Measurements from ENCODE around the gene FKBP10. TPM values are rescaled to one million over a fixed set of nuclear protein-coding genes. Genes with fewer than 3 reads are reported as not detected.

The FKBP10 gene
- total RNA-seq, 2 experiments from 2014 or later, result not detected

DNA sequence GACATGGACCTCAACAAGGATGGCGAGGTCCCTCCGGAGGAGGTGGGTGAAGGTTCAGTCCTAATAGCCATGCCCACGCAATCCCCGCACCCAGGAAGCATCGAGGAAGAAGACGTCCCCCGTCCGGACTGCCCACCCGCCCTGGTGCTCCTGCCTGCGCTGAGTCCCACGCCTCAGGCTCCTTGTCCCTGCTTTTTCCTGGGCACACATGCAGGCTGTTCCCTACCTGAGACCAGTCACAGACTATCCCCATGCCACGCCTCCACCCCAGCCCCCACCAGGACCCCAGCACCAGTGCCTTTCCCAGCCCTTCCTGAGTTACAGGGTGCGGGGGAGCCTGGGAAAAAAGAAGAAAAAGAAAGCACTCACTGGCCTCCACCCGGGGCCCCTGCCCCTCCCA, 9.0 kb downstream of the FKBP10 start:
- Histone ChIP-seq H3K36me3 (ENCODE audit: insufficient read depth, low read length) (peaks cover 2% of the 10 kb centered on the region), H3K27me3 (ENCODE audit: control insufficient read depth in 1 of 2, insufficient read depth in 2 of 2, low read length in 2 of 2) (no peaks in the 10 kb centered on the region), H3K4me1 (ENCODE audit: insufficient read depth, low read length) (no peaks in the 10 kb centered on the region), H3K27ac (ENCODE audit: low read depth in 1 of 2, low read length in 2 of 2) (no peak overlapping the region), H3K9me3 (ENCODE audit: control insufficient read depth in 1 of 2, insufficient read depth in 1 of 2, low read length in 2 of 2) (no peaks in the 10 kb centered on the region), H3K4me3 (ENCODE audit: low read length) (no peak overlapping the region)
- H3K4me3 Mint-ChIP-seq, result no peak overlapping the region
- no peak for TF ChIP-seq CTCF (IDR thresholded peaks at IDR 0.05)
- no peaks in the 10 kb centered on the region for H3K36me3 Mint-ChIP-seq (ENCODE audit: low read depth)
- no peaks in the 10 kb centered on the region for H3K4me1 Mint-ChIP-seq (ENCODE audit: low read depth)
- no peaks in the 10 kb centered on the region for H3K27me3 Mint-ChIP-seq
- POLR2A ChIA-PET, result interaction anchor here (1.2 kb wide), 1 partner anchor 11 kb away, joined by 3 read pairs; no protein-coding TSS in a partner anchor
- H3K27ac Mint-ChIP-seq, result no peak overlapping the region
- ATAC-seq (ENCODE audit: poor library complexity) (no peak), DNase-seq (no peak)
- CTCF ChIA-PET, result no interaction called here
- intact Hi-C loops (cut with DNase I, micrococcal nuclease), result no loop called here
- H3K9me3 Mint-ChIP-seq, result no peaks in the 10 kb centered on the region

- peaks cover 2% of the 10 kb centered on the region for H3K36me3 ChIP-seq (ENCODE audit: insufficient read depth, low read length)
- Mint-ChIP-seq H3K27me3 (no peaks in the 10 kb centered on the region), H3K27ac (no peak overlapping the region), H3K36me3 (ENCODE audit: low read depth) (peaks cover 3% of the 10 kb centered on the region), H3K9me3 (no peaks in the 10 kb centered on the region), H3K4me1 (ENCODE audit: low read depth) (no peaks in the 10 kb centered on the region), H3K4me3 (no peak overlapping the region)
- no peak overlapping the region for H3K4me3 ChIP-seq (ENCODE audit: low read length)
- ATAC-seq (ENCODE audit: poor library complexity) (no peak), DNase-seq (no peak)
- intact Hi-C loops (cut with DNase I, micrococcal nuclease), result no loop called here
- ChIA-PET CTCF (no interaction called here), POLR2A (interaction anchor here (1.2 kb wide), 1 partner anchor 12 kb away, joined by 3 read pairs; no protein-coding TSS in a partner anchor)
- no peaks in the 10 kb centered on the region for H3K4me1 ChIP-seq (ENCODE audit: insufficient read depth, low read length)
- no peak for TF ChIP-seq CTCF (IDR thresholded peaks at IDR 0.05)
- H3K9me3 ChIP-seq (ENCODE audit: control insufficient read depth in 1 of 2, insufficient read depth in 1 of 2, low read length in 2 of 2), result no peaks in the 10 kb centered on the region
- H3K27me3 ChIP-seq (ENCODE audit: control insufficient read depth in 1 of 2, insufficient read depth in 2 of 2, low read length in 2 of 2), result no peaks in the 10 kb centered on the region
- no peak overlapping the region for H3K27ac ChIP-seq (ENCODE audit: low read depth in 1 of 2, low read length in 2 of 2)
These were observed 9.7 kb downstream of the FKBP10 start for GRCh38 chr17:41822216-41823140.

- no peak overlapping the region for H3K27ac Mint-ChIP-seq
- ATAC-seq (ENCODE audit: poor library complexity) (no peak), DNase-seq (no peak)
- CTCF ChIA-PET, result no interaction called here
- Histone ChIP-seq H3K4me1 (ENCODE audit: insufficient read depth, low read length) (no peaks in the 10 kb centered on the region), H3K27ac (ENCODE audit: low read depth in 1 of 2, low read length in 2 of 2) (no peak overlapping the region), H3K27me3 (ENCODE audit: control insufficient read depth in 1 of 2, insufficient read depth in 2 of 2, low read length in 2 of 2) (no peaks in the 10 kb centered on the region), H3K4me3 (ENCODE audit: low read length) (no peak overlapping the region), H3K36me3 (ENCODE audit: insufficient read depth, low read length) (peaks cover 2% of the 10 kb centered on the region), H3K9me3 (ENCODE audit: control insufficient read depth in 1 of 2, insufficient read depth in 1 of 2, low read length in 2 of 2) (no peaks in the 10 kb centered on the region)
- H3K9me3 Mint-ChIP-seq, result no peaks in the 10 kb centered on the region
- POLR2A ChIA-PET, result no interaction called here
- H3K27me3 Mint-ChIP-seq, result no peaks in the 10 kb centered on the region
- TF ChIP-seq CTCF (IDR thresholded peaks at IDR 0.05), result no peak
- H3K36me3 Mint-ChIP-seq (ENCODE audit: low read depth), result peaks cover 9% of the 10 kb centered on the region
- intact Hi-C loops (cut with DNase I, micrococcal nuclease), result no loop called here
- H3K4me3 Mint-ChIP-seq, result no peak overlapping the region
- no peaks in the 10 kb centered on the region for H3K4me1 Mint-ChIP-seq (ENCODE audit: low read depth)
These were observed 10.3 kb downstream of the FKBP10 start for GRCh38 chr17:41823141-41823524.
